ENCODE measurements around the gene PAN3.

- TF ChIP-seq CTCF (IDR thresholded peaks at IDR 0.05; ENCODE audit: insufficient read depth, low read length) (no peak), REST (IDR thresholded peaks at IDR 0.05; ENCODE audit: insufficient replicate concordance, low read depth) (no peak), POLR2AphosphoS5 (IDR thresholded peaks at IDR 0.05; ENCODE audit: low read depth) (no peak), GABPA (IDR thresholded peaks at IDR 0.05; ENCODE audit: low read depth) (no peak)
These were observed 203.9 kb downstream of the PAN3 start for GRCh38 chr13:28342251-28342650.
